GM15510 (cell line): ENCODE measurements around the gene ANG.

ENCODE experiments used
- POLR2A ChIP-seq: IDR thresholded peaks from 3 replicates; pipeline ENCODE4 v1.6.1; 2011; ENCODE audit warnings: borderline replicate concordance; ENCODE audit not compliant: insufficient read length; ENCODE audit errors: extremely low read depth

Gene ANG

GRCh38 chr14:20686386-20687143, 2.0 kb upstream of the ANG start:
- TF ChIP-seq POLR2A, result no peak

- no peak for TF ChIP-seq POLR2A
Measured at GRCh38 chr14:20687362-20688166, 1.0 kb upstream of the ANG start.

GRCh38 chr14:20690848-20691640, 2.5 kb downstream of the ANG start:
- no peak for TF ChIP-seq POLR2A

- TF ChIP-seq POLR2A, result no peak
Measured at GRCh38 chr14:20692116-20692751, 3.7 kb downstream of the ANG start.

GRCh38 chr14:20696764-20697163, 8.2 kb downstream of the ANG start:
- TF ChIP-seq POLR2A, result no peak

GRCh38 chr14:20697273-20698017, 8.9 kb downstream of the ANG start:
- TF ChIP-seq POLR2A, result no peak

- TF ChIP-seq POLR2A, result no peak
Measured at GRCh38 chr14:20698018-20698329, 9.4 kb downstream of the ANG start.

- TF ChIP-seq POLR2A, result no peak
Measured at GRCh38 chr14:20698934-20699333, 10.4 kb downstream of the ANG start.

- TF ChIP-seq POLR2A, result no peak
Measured at GRCh38 chr14:20699931-20700330, 11.4 kb downstream of the ANG start.

- no peak for TF ChIP-seq POLR2A
Measured at GRCh38 chr14:20706657-20707355, 18.2 kb downstream of the ANG start.

- no peak for TF ChIP-seq POLR2A
Measured at GRCh38 chr14:20707622-20708021, 19.1 kb downstream of the ANG start.

- no peak for TF ChIP-seq POLR2A
Measured at GRCh38 chr14:20711261-20711660, 22.7 kb downstream of the ANG start.

GRCh38 chr14:20711685-20712084, 23.1 kb downstream of the ANG start:
- no peak for TF ChIP-seq POLR2A

GRCh38 chr14:20712904-20713303, 24.3 kb downstream of the ANG start:
- TF ChIP-seq POLR2A, result no peak
